Osteoblast (primary cell): Measurements from ENCODE around the gene HDHD2. TPM values are rescaled to one million over a fixed set of nuclear protein-coding genes. Genes with fewer than 3 reads are reported as not detected.

Experiments
- DNase-seq: peaks from one replicate; pipeline ENCODE4 v3.0.0; 2011; ENCODE audit warnings: low spot score, mixed read lengths; ENCODE audit not compliant: insufficient read length; ENCODE audit errors: missing footprints
- H2AFZ ChIP-seq: 2 replicates; pipeline ENCODE4 v1.6.0; 2011; ENCODE audit warnings: mild to moderate bottlenecking, low read length
- H3K27ac ChIP-seq: 2 replicates; pipeline ENCODE4 v1.5.1; 2011; ENCODE audit warnings: mild to moderate bottlenecking, low read depth, low read length, moderate library complexity
- H3K27me3 ChIP-seq: 2 replicates; pipeline ENCODE4 v1.6.0; 2012; ENCODE audit warnings: mild to moderate bottlenecking, control low read depth, inconsistent platforms, low read length, moderate library complexity; ENCODE audit not compliant: insufficient read depth
- H3K36me3 ChIP-seq: 2 replicates; pipeline ENCODE4 v1.5.1; 2011; ENCODE audit warnings: mild to moderate bottlenecking, low read length, control low read depth, moderate library complexity; ENCODE audit not compliant: insufficient read depth
- H3K4me1 ChIP-seq: 2 replicates; pipeline ENCODE4 v1.5.1; 2011; ENCODE audit warnings: mild to moderate bottlenecking, low read length, control low read depth, moderate library complexity; ENCODE audit not compliant: insufficient read depth
- H3K4me2 ChIP-seq: 2 replicates; pipeline ENCODE4 v1.6.0; 2011; ENCODE audit warnings: mild to moderate bottlenecking, low read length; ENCODE audit not compliant: insufficient read depth
- H3K4me3 ChIP-seq: fragments of 200-600 bp; sonication (generic); 3 replicates; pipeline ENCODE4 v1.5.1; 2012; ENCODE audit warnings: mild to moderate bottlenecking, low read length, inconsistent platforms; ENCODE audit not compliant: insufficient read depth
- H3K79me2 ChIP-seq: 2 replicates; pipeline ENCODE4 v1.6.0; 2012; ENCODE audit warnings: mild to moderate bottlenecking, low read length, control low read depth, inconsistent platforms; ENCODE audit not compliant: insufficient read depth
- H3K9me3 ChIP-seq: 2 replicates; pipeline ENCODE4 v1.5.1; 2011; ENCODE audit warnings: low read depth, low read length, control low read depth
- H4K20me1 ChIP-seq: 2 replicates; pipeline ENCODE4 v1.6.0; 2012; ENCODE audit warnings: mild to moderate bottlenecking, low read length, control low read depth; ENCODE audit not compliant: insufficient read depth
- total RNA-seq: library from RNA; depleted of rRNA; stranded (reverse); fragments of >200 nt; gene quantifications from 2 replicates; pipeline ENCODE4 v1.2.3, GENCODE V29; 2012
- TF ChIP-seq, protein P1 (sequence below): IDR thresholded peaks from 2 replicates; pipeline ENCODE4 v1.5.1; 2011; ENCODE audit warnings: mild to moderate bottlenecking, low read depth, low read length, moderate library complexity; ENCODE audit errors: extremely low read depth

The HDHD2 gene
- total RNA-seq, 1 donor = 17.4 TPM

DNA sequence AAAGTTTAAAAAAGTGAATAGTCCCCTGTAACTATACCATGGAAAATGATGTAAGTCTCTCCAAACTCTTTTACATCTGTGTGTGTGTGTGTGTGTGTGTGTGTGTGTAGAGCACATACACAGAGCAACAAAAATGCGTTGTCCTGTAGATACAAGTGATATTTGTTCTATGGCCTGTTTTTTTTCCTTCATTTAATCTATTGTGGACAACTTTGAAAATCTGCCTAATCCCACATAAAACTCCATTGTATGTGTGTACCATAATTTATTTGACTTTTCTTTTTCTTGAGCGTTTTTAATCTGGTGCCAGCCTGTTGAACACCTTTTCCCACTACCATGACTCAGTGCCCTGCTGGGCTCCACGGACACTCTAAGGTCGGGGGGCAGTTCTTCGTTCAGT, 62.6 kb downstream of the HDHD2 start:
- Histone ChIP-seq H3K27me3 (no peaks in the 10 kb centered on the region), H3K4me2 (no peak overlapping the region), H3K9me3 (no peaks in the 10 kb centered on the region), H2AFZ (no peak overlapping the region), H3K27ac (no peak overlapping the region), H4K20me1 (no peaks in the 10 kb centered on the region), H3K4me3 (no peak overlapping the region), H3K4me1 (no peaks in the 10 kb centered on the region), H3K36me3 (no peaks in the 10 kb centered on the region), H3K79me2 (no peaks in the 10 kb centered on the region)
- TF ChIP-seq, protein P1, sequence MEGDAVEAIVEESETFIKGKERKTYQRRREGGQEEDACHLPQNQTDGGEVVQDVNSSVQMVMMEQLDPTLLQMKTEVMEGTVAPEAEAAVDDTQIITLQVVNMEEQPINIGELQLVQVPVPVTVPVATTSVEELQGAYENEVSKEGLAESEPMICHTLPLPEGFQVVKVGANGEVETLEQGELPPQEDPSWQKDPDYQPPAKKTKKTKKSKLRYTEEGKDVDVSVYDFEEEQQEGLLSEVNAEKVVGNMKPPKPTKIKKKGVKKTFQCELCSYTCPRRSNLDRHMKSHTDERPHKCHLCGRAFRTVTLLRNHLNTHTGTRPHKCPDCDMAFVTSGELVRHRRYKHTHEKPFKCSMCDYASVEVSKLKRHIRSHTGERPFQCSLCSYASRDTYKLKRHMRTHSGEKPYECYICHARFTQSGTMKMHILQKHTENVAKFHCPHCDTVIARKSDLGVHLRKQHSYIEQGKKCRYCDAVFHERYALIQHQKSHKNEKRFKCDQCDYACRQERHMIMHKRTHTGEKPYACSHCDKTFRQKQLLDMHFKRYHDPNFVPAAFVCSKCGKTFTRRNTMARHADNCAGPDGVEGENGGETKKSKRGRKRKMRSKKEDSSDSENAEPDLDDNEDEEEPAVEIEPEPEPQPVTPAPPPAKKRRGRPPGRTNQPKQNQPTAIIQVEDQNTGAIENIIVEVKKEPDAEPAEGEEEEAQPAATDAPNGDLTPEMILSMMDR = no peak
- DNase-seq = no peak

DNA sequence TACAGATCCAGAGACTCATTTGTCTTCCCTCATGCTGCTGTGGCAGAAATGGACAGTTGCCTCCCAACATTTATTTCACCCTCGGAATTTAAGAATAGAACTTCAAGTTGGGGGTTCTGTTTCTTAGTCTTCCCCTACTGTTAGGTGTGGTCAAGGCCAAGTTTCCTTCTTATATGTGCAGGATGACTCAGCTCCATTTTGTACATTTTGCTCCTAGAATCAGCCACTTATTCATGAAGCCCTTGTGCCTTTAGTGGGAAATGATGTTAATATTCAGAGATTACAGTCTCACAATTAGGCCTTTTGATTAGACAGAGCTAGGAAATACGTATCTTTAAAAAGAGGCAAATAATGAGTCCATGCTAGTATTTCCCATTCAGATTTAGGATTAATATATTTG, 68.7 kb downstream of the HDHD2 start:
- H3K36me3 ChIP-seq = no peaks in the 10 kb centered on the region
- H3K4me3 ChIP-seq = no peak overlapping the region
- TF ChIP-seq, protein P1 = no peak
- DNase-seq = no peak
- H3K27ac ChIP-seq = no peak overlapping the region
- no peaks in the 10 kb centered on the region for H3K27me3 ChIP-seq
- H3K4me1 ChIP-seq = no peaks in the 10 kb centered on the region
- H3K79me2 ChIP-seq = no peaks in the 10 kb centered on the region
- H4K20me1 ChIP-seq = no peaks in the 10 kb centered on the region
- no peak overlapping the region for H3K4me2 ChIP-seq
- no peaks in the 10 kb centered on the region for H3K9me3 ChIP-seq
- H2AFZ ChIP-seq = no peak overlapping the region

DNA sequence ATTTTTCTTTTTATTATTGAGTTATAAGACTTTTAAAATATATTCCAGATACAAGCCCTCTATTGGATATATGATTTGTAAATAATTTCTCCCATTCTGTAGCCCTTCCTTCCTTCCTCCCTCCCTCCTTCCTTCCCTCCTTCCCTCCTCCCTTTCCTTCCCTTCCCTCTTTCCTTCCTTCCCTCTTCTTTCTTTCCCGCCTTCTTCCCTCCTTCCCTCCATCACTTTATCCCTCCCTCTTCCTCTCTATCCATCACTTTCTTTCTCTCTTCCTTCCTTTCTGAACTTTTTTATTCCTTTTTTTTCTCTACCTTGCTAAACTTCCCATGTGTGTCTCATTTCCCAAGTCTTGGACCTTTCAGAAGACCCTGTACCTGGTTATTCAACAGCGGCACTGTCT, 69.4 kb downstream of the HDHD2 start:
- no peaks in the 10 kb centered on the region for H3K79me2 ChIP-seq
- H2AFZ ChIP-seq = no peak overlapping the region
- H3K36me3 ChIP-seq = no peaks in the 10 kb centered on the region
- H4K20me1 ChIP-seq = no peaks in the 10 kb centered on the region
- TF ChIP-seq, protein P1 = no peak
- no peaks in the 10 kb centered on the region for H3K27me3 ChIP-seq
- H3K9me3 ChIP-seq = no peaks in the 10 kb centered on the region
- no peak overlapping the region for H3K4me2 ChIP-seq
- H3K4me3 ChIP-seq = no peak overlapping the region
- H3K27ac ChIP-seq = no peak overlapping the region
- no peak for DNase-seq
- no peaks in the 10 kb centered on the region for H3K4me1 ChIP-seq

DNA sequence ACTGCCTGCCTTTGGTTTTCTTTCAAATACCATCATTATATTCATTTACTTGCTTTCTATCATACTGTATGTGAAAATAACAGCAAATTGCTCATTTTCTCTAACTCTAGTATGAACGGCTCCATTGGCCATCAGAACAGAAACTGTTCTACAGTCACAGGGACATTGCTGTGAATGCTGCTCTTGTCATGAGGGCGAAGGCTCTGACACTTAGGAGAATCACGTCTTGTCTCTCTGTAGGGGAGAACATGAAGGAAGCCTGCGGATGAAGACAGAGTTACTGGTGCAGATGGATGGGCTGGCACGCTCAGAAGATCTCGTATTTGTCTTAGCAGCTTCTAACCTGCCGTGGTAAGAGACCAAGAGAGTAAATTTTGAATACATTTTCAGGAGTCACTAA, 73.2 kb downstream of the HDHD2 start:
- Histone ChIP-seq H3K4me3 (no peak overlapping the region), H2AFZ (no peak overlapping the region), H3K4me2 (no peak overlapping the region), H3K27me3 (no peaks in the 10 kb centered on the region), H3K36me3 (no peaks in the 10 kb centered on the region), H3K79me2 (no peaks in the 10 kb centered on the region), H4K20me1 (no peaks in the 10 kb centered on the region), H3K9me3 (no peaks in the 10 kb centered on the region), H3K4me1 (no peaks in the 10 kb centered on the region), H3K27ac (no peak overlapping the region)
- DNase-seq = no peak
- TF ChIP-seq, protein P1 = no peak
